Stimulated activated CD8-positive, alpha-beta memory T cell treated with anti-CD3 and anti-CD28 coated beads, Interleukin-7, amount 100 ng/mL, for 4 hours (primary cell): ENCODE data around the gene CECR2.

ENCODE experiments used
- DNase-seq, 2 donors: peaks; one replicate each; pipeline ENCODE4 v3.0.0-alpha.2; 2020; ENCODE audit warnings: low read depth in 2 of 2

The CECR2 gene

GRCh38 chr22:17368144-17368543, 1.1 kb upstream of the CECR2 start:
- no peak for DNase-seq

GRCh38 chr22:17368554-17369438, 464 bp upstream of the CECR2 start:
- DNase-seq, result no peak

GRCh38 chr22:17370026-17370765, 936 bp downstream of the CECR2 start:
- no peak for DNase-seq

- DNase-seq, result no peak
Observed at GRCh38 chr22:17370766-17371432, 1.6 kb downstream of the CECR2 start.

GRCh38 chr22:17371448-17371847, 2.2 kb downstream of the CECR2 start:
- no peak for DNase-seq

- DNase-seq, result no peak
Observed at GRCh38 chr22:17373855-17374254, 4.6 kb downstream of the CECR2 start.

- no peak for DNase-seq
Observed at GRCh38 chr22:17375914-17376614, 6.8 kb downstream of the CECR2 start.

- no peak for DNase-seq
Observed at GRCh38 chr22:17376950-17377349, 7.7 kb downstream of the CECR2 start.

GRCh38 chr22:17379944-17380343, 10.7 kb downstream of the CECR2 start:
- DNase-seq, result no peak

GRCh38 chr22:17380359-17381087, 11.3 kb downstream of the CECR2 start:
- no peak for DNase-seq

- DNase-seq, result no peak
Observed at GRCh38 chr22:17381192-17381913, 12.1 kb downstream of the CECR2 start.

- no peak for DNase-seq
Observed at GRCh38 chr22:17384612-17385330, 15.5 kb downstream of the CECR2 start.

- DNase-seq, result no peak
Observed at GRCh38 chr22:17387356-17387755, 18.1 kb downstream of the CECR2 start.

GRCh38 chr22:17388235-17388634, 19.0 kb downstream of the CECR2 start:
- no peak for DNase-seq

- DNase-seq, result no peak
Observed at GRCh38 chr22:17390087-17390486, 20.8 kb downstream of the CECR2 start.

GRCh38 chr22:17396516-17396915, 27.3 kb downstream of the CECR2 start:
- no peak for DNase-seq

- no peak for DNase-seq
Observed at GRCh38 chr22:17397756-17398547, 28.7 kb downstream of the CECR2 start.

- DNase-seq, result no peak
Observed at GRCh38 chr22:17400305-17400704, 31.0 kb downstream of the CECR2 start.

GRCh38 chr22:17401728-17402127, 32.5 kb downstream of the CECR2 start:
- DNase-seq, result no peak
